Lung microvascular endothelial cell (primary cell): ENCODE results near the gene ACOT8. TPM values are rescaled to one million over a fixed set of nuclear protein-coding genes. Genes with fewer than 3 reads are reported as not detected.
"Not testable (repeated sequence)": the region's sequence is repeated elsewhere in the genome, so short reads cannot be mapped to it uniquely, and the experiment has no call there.

ENCODE experiments used
- DNase-seq, 2 donors: peaks; one replicate each; pipeline versions ENCODE4 v3.0.0 to v3.0.0-alpha.2; 2010; ENCODE audit warnings: low read depth in 2 of 2
- total RNA-seq: library from RNA; depleted of rRNA; stranded (reverse); fragments of >200 nt; gene quantifications from 2 replicates; pipeline ENCODE4 v1.2.1, GENCODE V29; 2014

ACOT8 gene
- total RNA-seq, 1 donor from 2014 or later: 35.3 TPM

- no peak for DNase-seq
These were observed 30.1 kb upstream of the ACOT8 start, which contains the start of gene SPATA25 for GRCh38 chr20:45887346-45887715. Gene SPATA25 (minus strand): TSS chr20:45887622. CDS start chr20:45887590, 32 bp downstream.

- DNase-seq: no peak
These were observed 29.6 kb upstream of the ACOT8 start for GRCh38 chr20:45886590-45887345.

- no peak for DNase-seq
These were observed 25.9 kb upstream of the ACOT8 start for GRCh38 chr20:45883100-45883469.

GRCh38 chr20:45882469-45883099 is 25.4 kb upstream of the ACOT8 start:
- DNase-seq: no peak

GRCh38 chr20:45880988-45881788 is 24.0 kb upstream of the ACOT8 start, which contains the start of gene ZSWIM1:
Gene ZSWIM1 (plus strand): TSS chr20:45881227. CDS start chr20:45882593, 1,366 bp downstream.
- peak; percentile 99 for DNase-seq

GRCh38 chr20:45878076-45878761 is 21.0 kb upstream of the ACOT8 start:
- no peak for DNase-seq

GRCh38 chr20:45874576-45874975 is 17.4 kb upstream of the ACOT8 start:
- DNase-seq: no peak

- not testable (repeated sequence) for DNase-seq
These were observed 16.9 kb upstream of the ACOT8 start for GRCh38 chr20:45874104-45874481.

- no peak for DNase-seq
These were observed 16.4 kb upstream of the ACOT8 start for GRCh38 chr20:45873409-45874103.

- DNase-seq: no peak
These were observed 15.4 kb upstream of the ACOT8 start for GRCh38 chr20:45872626-45873025.

- peak in 1 of 2 donors; percentile 25 for DNase-seq
These were observed 10.6 kb upstream of the ACOT8 start for GRCh38 chr20:45867819-45868176.

GRCh38 chr20:45867136-45867818 is 10.1 kb upstream of the ACOT8 start:
- DNase-seq: no peak

- DNase-seq: no peak
These were observed 9.3 kb upstream of the ACOT8 start for GRCh38 chr20:45866454-45866853.

GRCh38 chr20:45863543-45864470 is 6.6 kb upstream of the ACOT8 start:
- no peak for DNase-seq

GRCh38 chr20:45861221-45862075 is 4.3 kb upstream of the ACOT8 start:
- DNase-seq: peak; percentile 41 to 76

- DNase-seq: peak in 1 of 2 donors; percentile 20
These were observed 3.5 kb upstream of the ACOT8 start for GRCh38 chr20:45860560-45861220.

- DNase-seq: no peak
These were observed 2.7 kb upstream of the ACOT8 start for GRCh38 chr20:45859916-45860315.

GRCh38 chr20:45857882-45858216 is 657 bp upstream of the ACOT8 start:
- peak in 1 of 2 donors; percentile 5 for DNase-seq
